T47D (cell line): ENCODE measurements around the gene CXCR4.

Source experiments
- DNase-seq, 2 experiments: peaks; one replicate each; pipeline versions ENCODE4 v3.0.0 to v3.0.0-alpha.2; 2011 to 2012; ENCODE audit warnings: low read depth in 1 of 2, low spot score in 1 of 2
- JUND ChIP-seq: IDR thresholded peaks from 2 replicates; pipeline ENCODE4 v1.6.1; 2012; ENCODE audit warnings: low read depth
- in situ Hi-C: cut with HindIII; loops from 2 replicates; pipeline ENCODE4 v1.10.0; 2016; ENCODE audit warnings: low sequenced_read_pairs, low pct_unique_long_range_greater_than_20kb

Gene CXCR4

DNA sequence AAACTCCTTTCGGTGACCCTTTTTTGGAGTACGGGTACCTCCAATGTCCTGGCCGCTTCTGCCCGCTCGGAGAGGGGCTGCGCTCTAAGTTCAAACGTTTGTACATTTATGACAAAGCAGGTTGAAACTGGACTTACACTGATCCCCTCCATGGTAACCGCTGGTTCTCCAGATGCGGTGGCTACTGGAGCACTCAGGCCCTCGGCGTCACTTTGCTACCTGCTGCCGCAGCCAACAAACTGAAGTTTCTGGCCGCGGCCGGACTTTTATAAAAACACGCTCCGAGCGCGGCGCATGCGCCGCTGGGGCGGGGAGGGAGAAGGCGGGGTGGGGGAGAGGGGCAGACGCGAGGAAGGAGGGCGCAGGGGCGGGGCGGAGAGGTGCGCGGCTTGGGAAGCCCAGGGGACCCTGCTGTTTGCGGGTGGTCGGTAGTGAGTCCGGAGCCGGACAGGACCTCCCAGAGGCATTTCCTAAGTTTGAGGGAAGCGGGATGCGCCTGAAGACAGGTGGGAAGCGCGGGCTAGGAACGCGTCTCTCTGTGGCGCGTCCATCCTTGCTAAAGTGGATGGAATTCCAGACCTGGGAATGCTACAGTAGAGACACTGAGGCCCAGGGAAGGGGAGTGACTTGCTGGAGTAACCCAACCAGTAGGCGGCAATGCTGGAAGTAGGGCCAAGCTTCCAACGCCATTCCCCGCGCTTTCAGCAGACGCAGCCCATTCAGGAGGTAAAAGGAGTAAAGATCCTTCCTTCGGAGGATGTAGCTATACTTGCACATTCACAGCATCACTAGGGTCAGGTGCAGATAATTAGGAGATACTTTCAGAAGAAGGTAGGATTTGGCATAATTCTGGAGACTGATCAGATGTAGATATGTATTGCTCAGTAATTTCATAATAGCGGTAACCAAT, at the start of gene CXCR4:
Gene CXCR4, minus strand, starts transcription at position 241 of the 910 bp plus-strand sequence. Its CDS starts 89 bp downstream, at position 152.
- in situ Hi-C loops, result no loop called here
- TF ChIP-seq JUND, result no peak
- DNase-seq, result peak; percentile 55 to 59

DNA sequence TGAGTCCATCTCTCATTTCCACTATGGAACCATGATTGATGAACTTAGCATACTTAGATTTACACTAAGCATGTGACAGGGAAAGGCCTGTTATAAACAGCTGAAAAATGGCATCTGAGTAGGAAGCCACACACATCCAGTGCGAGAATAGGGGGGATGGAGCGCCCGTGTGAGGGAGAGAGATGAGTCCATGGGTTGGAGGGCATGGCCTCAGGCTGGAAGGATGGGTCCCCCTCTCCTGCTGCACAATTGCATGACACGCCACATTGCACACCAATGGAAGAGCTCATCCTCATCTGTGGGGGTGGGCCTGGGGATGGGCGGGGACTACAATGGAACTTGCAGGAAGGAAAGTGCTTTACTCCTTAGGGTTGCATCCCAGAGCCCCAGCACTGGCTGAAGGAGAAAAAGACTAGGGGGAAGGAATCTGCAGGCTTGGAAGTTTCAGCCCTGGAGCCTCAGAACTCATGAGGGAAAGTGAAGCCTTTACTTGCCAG, 46.4 kb upstream of the CXCR4 start:
- TF ChIP-seq JUND, result no peak
- DNase-seq, result no peak
- in situ Hi-C loops, result no loop called here

DNA sequence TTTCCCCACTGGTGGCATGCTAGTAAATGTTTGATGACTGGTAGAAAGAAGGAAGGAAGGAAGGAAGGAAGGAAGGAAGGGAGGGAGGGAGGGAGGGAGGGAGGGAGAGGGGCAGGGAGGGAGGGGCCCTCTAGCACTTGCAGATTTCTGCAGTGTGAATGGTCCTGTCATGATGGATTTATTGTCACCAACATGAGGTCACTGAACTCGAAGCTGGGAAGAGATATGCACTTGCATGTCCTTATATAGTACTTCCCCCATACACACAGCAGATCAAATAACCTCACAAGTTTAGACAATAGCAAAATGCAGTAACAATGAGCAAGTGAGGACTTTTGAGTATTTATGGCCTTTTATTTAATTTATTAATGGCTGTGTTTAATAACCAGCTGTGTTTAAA, 44.5 kb upstream of the CXCR4 start:
- in situ Hi-C loops, result no loop called here
- no peak for DNase-seq
- TF ChIP-seq JUND, result no peak

DNA sequence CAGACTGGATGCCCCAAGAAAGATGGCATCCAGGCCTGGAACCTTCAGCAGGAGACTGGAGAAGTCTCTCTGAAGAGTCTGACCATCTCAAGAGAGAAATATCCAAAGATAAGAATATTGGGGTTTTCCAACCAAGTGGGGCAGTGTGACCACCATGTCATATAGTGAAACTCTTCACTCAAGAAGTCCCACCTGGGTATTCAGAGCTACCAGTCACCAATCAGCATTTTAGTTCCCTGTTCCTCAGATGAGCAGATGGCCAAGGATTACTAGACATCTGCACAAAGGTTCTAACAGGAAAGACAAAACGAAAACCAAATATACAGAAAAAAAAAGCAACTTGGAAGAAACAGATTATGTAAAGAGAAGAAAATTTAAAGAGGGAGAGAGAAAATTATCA, 38.5 kb upstream of the CXCR4 start:
- in situ Hi-C loops, result no loop called here
- DNase-seq, result no peak
- no peak for TF ChIP-seq JUND

DNA sequence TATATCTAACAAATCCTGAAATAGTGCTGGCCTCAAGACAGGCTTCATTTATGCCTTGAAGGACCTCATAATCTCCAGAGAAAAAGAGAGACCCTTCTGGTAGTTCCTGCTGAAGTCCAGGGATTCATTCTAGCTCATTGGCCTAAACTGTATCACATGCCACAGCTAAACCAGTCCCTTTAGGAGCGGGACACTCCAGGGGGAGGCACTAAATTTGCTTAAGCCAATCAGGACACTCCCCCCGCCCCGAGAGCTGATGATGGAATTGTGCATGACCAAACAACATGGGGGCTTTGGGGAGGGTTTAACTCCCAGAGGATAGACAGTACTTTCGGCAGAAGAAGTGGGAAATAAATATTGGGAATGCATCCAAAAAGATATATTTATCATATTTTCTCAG, 36.4 kb upstream of the CXCR4 start:
- TF ChIP-seq JUND, result no peak
- no peak for DNase-seq
- in situ Hi-C loops, result no loop called here

DNA sequence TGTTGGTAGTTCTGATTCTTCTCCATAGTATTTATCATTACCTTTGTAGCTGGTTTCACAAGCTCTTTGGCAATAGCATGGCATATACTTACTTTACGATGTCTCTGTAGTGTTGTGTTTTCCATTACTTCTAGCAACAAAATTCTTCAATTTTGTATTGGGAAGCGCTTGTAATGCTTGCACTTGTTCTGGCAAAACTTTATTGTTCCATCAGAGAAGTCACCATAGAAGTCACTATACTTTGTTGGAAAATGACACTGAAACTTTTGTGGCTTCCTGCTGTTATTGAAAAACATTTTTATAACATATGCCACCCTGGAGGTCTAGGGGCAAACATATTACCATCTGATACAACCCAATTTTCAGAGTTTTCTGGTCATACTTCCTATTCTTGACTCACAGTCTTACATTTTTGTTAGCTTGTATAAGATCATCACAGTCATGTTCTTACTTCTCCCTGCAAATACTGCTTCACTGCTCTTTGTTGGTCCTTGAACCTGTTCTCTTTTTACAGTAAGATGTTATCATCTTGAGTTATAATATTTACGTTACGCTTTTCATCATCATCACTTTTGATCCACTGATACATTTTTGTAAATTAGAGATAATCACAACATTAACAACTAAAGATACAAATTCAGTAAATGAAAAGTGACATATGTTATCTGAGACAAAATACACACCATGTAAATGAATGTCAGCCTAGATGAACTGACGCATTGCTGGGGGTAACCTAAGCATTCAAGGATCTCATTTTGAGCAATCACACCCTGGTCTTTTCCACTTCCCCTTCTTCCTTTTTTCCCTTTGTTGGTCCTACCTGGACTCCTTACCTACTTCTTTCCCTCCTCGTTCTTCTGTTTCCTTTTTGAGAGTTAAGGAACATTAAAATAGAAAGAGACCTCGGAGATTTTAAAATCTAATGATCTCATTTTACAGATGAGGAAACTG, 33.3 kb upstream of the CXCR4 start:
- in situ Hi-C loops, result no loop called here
- DNase-seq, result no peak
- no peak for TF ChIP-seq JUND

DNA sequence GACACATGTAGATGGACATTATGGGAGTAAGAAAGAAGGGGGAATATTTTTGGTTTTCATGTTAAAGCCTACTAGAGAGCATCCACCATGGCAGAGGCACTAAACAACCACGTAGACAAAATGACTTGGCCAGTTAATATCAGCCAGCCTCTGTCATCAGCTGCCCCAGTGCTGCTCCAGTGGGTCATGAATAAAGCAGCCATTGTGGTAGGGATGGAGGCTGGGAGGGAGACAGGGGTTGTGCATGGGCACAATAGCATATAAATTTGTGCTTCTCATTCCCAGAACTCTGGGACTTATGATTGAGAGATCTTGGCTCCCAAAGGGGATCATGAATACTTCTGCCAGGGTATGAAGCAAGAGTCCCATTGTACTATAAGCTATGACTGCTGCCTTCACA, 31.1 kb upstream of the CXCR4 start:
- TF ChIP-seq JUND, result no peak
- in situ Hi-C loops, result no loop called here
- no peak for DNase-seq

DNA sequence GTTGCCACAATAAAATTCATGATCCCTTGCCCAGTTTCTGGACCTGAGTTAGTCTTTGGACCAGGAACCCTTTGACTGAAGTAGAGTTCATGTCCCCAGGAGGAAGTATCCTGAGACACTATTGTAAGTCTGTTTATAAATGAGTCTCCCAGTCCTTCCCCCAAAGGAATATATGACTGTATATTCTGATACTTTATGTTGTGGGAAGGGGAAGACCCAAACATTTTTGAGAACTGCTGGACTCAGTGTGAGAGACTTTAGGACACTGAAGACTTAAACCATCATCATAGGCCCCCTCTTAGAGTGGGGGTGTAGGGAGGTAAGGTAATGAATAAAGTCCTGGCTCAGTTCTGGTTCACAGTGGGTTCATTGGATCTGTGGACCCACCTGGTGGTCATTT, 28.6 kb upstream of the CXCR4 start:
- in situ Hi-C loops, result no loop called here
- no peak for DNase-seq
- no peak for TF ChIP-seq JUND

DNA sequence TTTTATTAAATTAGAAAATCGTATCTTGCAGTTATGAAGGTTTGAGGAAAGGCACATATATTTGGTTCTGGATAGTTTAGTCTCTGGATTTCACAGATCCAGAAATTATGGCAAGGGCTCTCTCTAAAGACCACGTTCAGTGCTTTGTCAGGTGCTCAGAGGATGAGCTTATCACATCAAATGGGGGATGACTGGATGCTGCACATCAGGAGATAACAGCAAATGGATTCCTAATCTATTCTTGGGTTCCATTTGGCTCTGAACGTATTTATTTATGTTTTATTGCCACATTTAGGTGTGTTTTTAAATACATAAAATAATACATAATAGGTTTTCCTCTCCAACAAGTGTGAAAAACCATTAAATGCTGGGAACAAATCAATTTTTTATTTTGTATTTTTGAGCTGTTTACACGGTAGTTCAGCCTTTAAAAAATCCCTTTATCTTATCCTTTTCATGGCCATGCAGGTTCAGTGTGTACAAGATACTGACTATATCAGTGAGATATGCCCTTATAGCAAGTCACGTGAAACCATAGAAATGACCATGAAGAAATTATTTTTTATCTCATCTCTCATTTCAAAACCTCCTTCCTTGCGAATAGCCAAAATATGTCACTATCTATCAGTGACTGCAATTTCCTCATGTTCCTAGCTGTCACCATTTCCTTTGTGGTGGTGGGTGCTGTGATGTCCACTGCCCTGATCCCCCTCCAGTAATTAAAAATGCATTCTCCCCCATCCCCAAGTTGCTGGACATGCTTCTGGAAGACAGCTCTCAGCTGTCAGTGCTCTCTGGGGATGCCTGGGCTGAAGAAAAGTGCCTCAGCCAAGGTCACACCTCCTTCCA, 25.9 kb upstream of the CXCR4 start:
- no peak for TF ChIP-seq JUND

DNA sequence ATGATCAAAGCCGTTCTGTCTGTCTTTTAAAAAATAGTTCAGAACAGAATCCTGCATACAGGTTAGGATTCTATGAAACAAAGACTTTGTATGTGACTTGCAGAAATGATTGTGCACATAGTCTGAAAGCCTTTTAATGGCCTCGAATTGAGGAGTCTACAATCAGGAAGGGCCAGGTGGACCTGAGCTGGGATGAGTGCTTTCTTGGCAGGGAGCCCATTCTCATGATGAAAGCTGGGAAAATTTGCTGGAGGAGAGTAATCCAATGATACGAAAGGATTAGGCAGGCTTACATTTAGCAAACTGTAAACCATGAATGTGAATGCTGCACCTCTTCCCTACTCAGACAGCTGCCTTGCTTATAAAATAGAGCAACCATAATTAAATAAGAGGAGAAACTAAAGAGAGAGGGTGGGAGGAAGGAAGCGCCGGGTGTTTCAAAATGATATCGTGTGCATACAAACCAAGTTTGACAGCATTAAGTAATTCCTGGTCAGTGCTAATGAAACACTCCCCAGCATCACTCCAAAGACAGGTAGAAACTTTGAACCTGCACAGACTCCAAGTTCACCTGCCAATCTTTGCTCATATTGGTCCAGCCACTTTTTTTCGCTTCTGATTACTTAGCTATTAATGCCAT, 23.7 kb upstream of the CXCR4 start:
- no peak for DNase-seq
- TF ChIP-seq JUND, result no peak
- in situ Hi-C loops, result no loop called here

More for the DNA sequence above, 25.9 kb upstream of the CXCR4 start:
- in situ Hi-C loops, result no loop called here
- no peak for DNase-seq

DNA sequence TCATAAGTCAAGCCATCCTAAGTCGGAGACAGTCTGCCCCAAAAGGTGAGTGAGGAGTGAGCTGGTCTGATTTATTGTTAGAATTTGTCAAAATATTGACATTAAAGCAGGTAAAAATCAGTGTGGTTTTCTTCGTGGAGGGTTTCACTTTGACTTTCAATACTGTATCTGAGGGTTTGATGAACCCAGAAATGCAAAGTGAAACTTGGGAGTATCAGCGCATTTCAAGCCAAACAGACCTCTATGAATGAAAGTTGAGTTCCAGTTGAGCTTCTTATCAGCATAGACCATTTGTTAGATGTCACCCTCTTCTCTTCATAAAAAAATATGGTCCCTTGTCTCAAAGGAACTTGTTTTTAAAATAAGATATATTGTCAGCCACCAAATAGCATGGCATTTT, 21.7 kb upstream of the CXCR4 start:
- no peak for TF ChIP-seq JUND
- in situ Hi-C loops, result no loop called here
- no peak for DNase-seq
